Measurements from ENCODE around the gene PAX1.

DNA sequence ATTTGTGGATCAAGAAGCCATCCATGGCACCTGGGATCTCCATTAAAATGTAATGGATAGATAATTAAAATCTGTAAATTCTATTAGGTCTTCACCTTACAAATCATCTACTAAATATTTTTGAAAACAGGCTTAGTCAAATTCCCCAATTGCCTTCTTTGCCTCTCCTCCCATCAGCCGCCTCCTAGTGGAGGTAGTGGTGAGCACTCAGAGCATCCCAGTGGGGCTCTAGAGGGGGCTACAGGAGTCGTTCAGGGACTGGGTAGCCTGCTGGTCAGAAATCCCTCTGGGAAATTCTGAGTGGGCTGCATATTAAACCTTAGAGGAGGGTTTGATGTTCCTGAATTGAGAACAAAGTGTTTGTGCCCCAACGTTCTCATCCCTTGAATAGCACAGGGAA lies 20.8 kb upstream of the PAX1 start:
- TF ChIP-seq POLR2A (IDR thresholded peaks at IDR 0.05; ENCODE audit: low read length) = no peak
- no peak for TF ChIP-seq GATA1 (IDR thresholded peaks at IDR 0.05; ENCODE audit: low read depth, low read length)

Measured in erythroblast (primary cell).